ENCODE results near the gene BNIP2. TPM values are rescaled to one million over a fixed set of nuclear protein-coding genes. Genes with fewer than 3 reads are reported as not detected.
"Not testable (repeated sequence)": the region's sequence is repeated elsewhere in the genome, so short reads cannot be mapped to it uniquely, and the experiment has no call there.

The BNIP2 gene
- total RNA-seq, 1 donor from 2014 or later = 59.2 TPM

- Mint-ChIP-seq H3K27ac (ENCODE audit: unreplicated experiment) (no peak overlapping the region), H3K4me3 (ENCODE audit: unreplicated experiment) (no peak overlapping the region), H3K9me3 (ENCODE audit: low read depth) (peaks cover 6% of the 10 kb centered on the region), H3K36me3 (ENCODE audit: low read depth) (no peaks in the 10 kb centered on the region), H3K27me3 (ENCODE audit: low read depth) (peaks cover 31% of the 10 kb centered on the region), H3K4me1 (ENCODE audit: low read depth) (no peaks in the 10 kb centered on the region)
- TF ChIP-seq CTCF (IDR thresholded peaks at IDR 0.05) = no peak
- no peak for DNase-seq (ENCODE audit: low spot score)
These were observed 18.5 kb upstream of the BNIP2 start for GRCh38 chr15:59707619-59708018.

GRCh38 chr15:59703979-59704796, 15.1 kb upstream of the BNIP2 start:
- TF ChIP-seq CTCF (IDR thresholded peaks at IDR 0.05) = no peak
- DNase-seq (ENCODE audit: low spot score) = no peak
- Mint-ChIP-seq H3K9me3 (ENCODE audit: low read depth) (peaks cover 6% of the 10 kb centered on the region), H3K4me1 (ENCODE audit: low read depth) (no peaks in the 10 kb centered on the region), H3K27me3 (ENCODE audit: low read depth) (peaks cover 29% of the 10 kb centered on the region), H3K36me3 (ENCODE audit: low read depth) (no peaks in the 10 kb centered on the region), H3K27ac (ENCODE audit: unreplicated experiment) (no peak overlapping the region), H3K4me3 (ENCODE audit: unreplicated experiment) (no peak overlapping the region)

- no peak for TF ChIP-seq CTCF (IDR thresholded peaks at IDR 0.05)
- H3K9me3 Mint-ChIP-seq (ENCODE audit: low read depth) = peaks cover 3% of the 10 kb centered on the region
- no peak overlapping the region for H3K4me3 Mint-ChIP-seq (ENCODE audit: unreplicated experiment)
- no peaks in the 10 kb centered on the region for H3K4me1 Mint-ChIP-seq (ENCODE audit: low read depth)
- peaks cover 34% of the 10 kb centered on the region for H3K27me3 Mint-ChIP-seq (ENCODE audit: low read depth)
- no peaks in the 10 kb centered on the region for H3K36me3 Mint-ChIP-seq (ENCODE audit: low read depth)
- H3K27ac Mint-ChIP-seq (ENCODE audit: unreplicated experiment) = no peak overlapping the region
- DNase-seq (ENCODE audit: low spot score) = no peak
These were observed 13.2 kb upstream of the BNIP2 start for GRCh38 chr15:59702351-59702750.

GRCh38 chr15:59701880-59702279, 12.8 kb upstream of the BNIP2 start:
- H3K4me3 Mint-ChIP-seq (ENCODE audit: unreplicated experiment) = no peak overlapping the region
- H3K27ac Mint-ChIP-seq (ENCODE audit: unreplicated experiment) = no peak overlapping the region
- no peaks in the 10 kb centered on the region for H3K9me3 Mint-ChIP-seq (ENCODE audit: low read depth)
- no peaks in the 10 kb centered on the region for H3K4me1 Mint-ChIP-seq (ENCODE audit: low read depth)
- H3K36me3 Mint-ChIP-seq (ENCODE audit: low read depth) = no peaks in the 10 kb centered on the region
- no peak for DNase-seq (ENCODE audit: low spot score)
- no peak for TF ChIP-seq CTCF (IDR thresholded peaks at IDR 0.05)
- peaks cover 34% of the 10 kb centered on the region for H3K27me3 Mint-ChIP-seq (ENCODE audit: low read depth)

- H3K4me3 Mint-ChIP-seq (ENCODE audit: unreplicated experiment) = no peak overlapping the region
- H3K27ac Mint-ChIP-seq (ENCODE audit: unreplicated experiment) = no peak overlapping the region
- H3K4me1 Mint-ChIP-seq (ENCODE audit: low read depth) = no peaks in the 10 kb centered on the region
These were observed 10.8 kb upstream of the BNIP2 start for GRCh38 chr15:59699810-59700431.

GRCh38 chr15:59698065-59698464, 8.9 kb upstream of the BNIP2 start:
- peaks cover 19% of the 10 kb centered on the region for H3K27me3 Mint-ChIP-seq (ENCODE audit: low read depth)
- H3K36me3 Mint-ChIP-seq (ENCODE audit: low read depth); H3K4me3 Mint-ChIP-seq (ENCODE audit: unreplicated experiment); H3K4me1 Mint-ChIP-seq (ENCODE audit: low read depth); H3K27ac Mint-ChIP-seq (ENCODE audit: unreplicated experiment); DNase-seq (ENCODE audit: low spot score); H3K9me3 Mint-ChIP-seq (ENCODE audit: low read depth): not testable (repeated sequence)

More at GRCh38 chr15:59699810-59700431, 10.8 kb upstream of the BNIP2 start:
- Mint-ChIP-seq H3K9me3 (ENCODE audit: low read depth) (no peaks in the 10 kb centered on the region), H3K27me3 (ENCODE audit: low read depth) (peaks cover 28% of the 10 kb centered on the region), H3K36me3 (ENCODE audit: low read depth) (no peaks in the 10 kb centered on the region)
- no peak for TF ChIP-seq CTCF (IDR thresholded peaks at IDR 0.05)
- no peak for DNase-seq (ENCODE audit: low spot score)

All from chondrocyte (in vitro differentiated cells).